ENCODE results near the gene MYCBPAP. TPM values are rescaled to one million over a fixed set of nuclear protein-coding genes. Genes with fewer than 3 reads are reported as not detected.

Gene MYCBPAP
- total and polyA plus RNA-seq, 11 donors: 0.29 to 2.4 (median 0.76) TPM; not detected in 1

- Histone ChIP-seq H3K27me3 (peaks cover 0 to 2% (median 0%) of the 10 kb centered on the region in 9 donors), H3K4me3 (peak overlapping the region; percentile 27 to 86 (median 64)), H3K9me3 (no peaks in the 10 kb centered on the region), H3K4me1 (peaks cover 0 to 42% (median 21%) of the 10 kb centered on the region in 12 donors), H3K27ac (peak overlapping the region in 11 of 12 donors; percentile 56 to 89 (median 82)), H3K36me3 (peaks cover 0 to 14% (median 0%) of the 10 kb centered on the region in 9 donors)
- TF ChIP-seq POLR2A (IDR thresholded peaks at IDR 0.05) (peak in 1 of 2 donors; percentile 86), CTCF (IDR thresholded peaks at IDR 0.05) (peak in 6 of 12 donors; percentile 12 to 50 (median 33))
- DNase-seq (peak; percentile 88 to 96 (median 89)), ATAC-seq (peak; percentile 65 to 93 (median 90))
- 2 to 8% (median 3%) methylated on average over 23 to 82 of the region's 82 CpGs for WGBS, 4 donors
- intact Hi-C loops (cut with DNase I): loop anchor here (2.0 to 10.0 kb wide), 8 partner anchors 55 to 423 kb away; no protein-coding TSS in a partner anchor
These were observed 33.8 kb downstream of the MYCBPAP start for GRCh38 chr17:50541716-50542688.

GRCh38 chr17:50542795-50543774 is 34.8 kb downstream of the MYCBPAP start:
- peak overlapping the region in 4 of 12 donors; percentile 55 to 86 (median 63) for H3K4me3 ChIP-seq
- H3K27me3 ChIP-seq: peaks cover 0 to 2% (median 0%) of the 10 kb centered on the region in 9 donors
- intact Hi-C loops (cut with DNase I): loop anchor here (2.0 to 10.0 kb wide), 8 partner anchors 56 to 422 kb away; no protein-coding TSS in a partner anchor
- TF ChIP-seq POLR2A (IDR thresholded peaks at IDR 0.05) (no peak), CTCF (IDR thresholded peaks at IDR 0.05) (no peak)
- no peaks in the 10 kb centered on the region for H3K9me3 ChIP-seq
- 66 to 84% (median 80%) methylated on average over 16 of the region's 16 CpGs for WGBS, 4 donors
- peak overlapping the region in 9 of 12 donors; percentile 56 to 89 (median 86) for H3K27ac ChIP-seq
- peaks cover 0 to 12% (median 0%) of the 10 kb centered on the region in 9 donors for H3K36me3 ChIP-seq
- peak in 2 of 4 donors; percentile 15 to 19 for ATAC-seq
- DNase-seq: peak in 1 of 5 donors; percentile 68
- H3K4me1 ChIP-seq: peaks cover 0 to 51% (median 29%) of the 10 kb centered on the region in 12 donors

- 64 to 74% (median 71%) methylated on average over 7 of the region's 7 CpGs for WGBS, 4 donors
- Histone ChIP-seq H3K36me3 (peaks cover 0 to 6% (median 0%) of the 10 kb centered on the region in 9 donors), H3K4me3 (no peak overlapping the region), H3K27ac (no peak overlapping the region), H3K4me1 (peaks cover 0 to 46% (median 29%) of the 10 kb centered on the region in 12 donors), H3K9me3 (no peaks in the 10 kb centered on the region), H3K27me3 (peaks cover 0 to 2% (median 0%) of the 10 kb centered on the region in 9 donors)
- intact Hi-C loops (cut with DNase I): loop anchor here in 9 of 10 donors (5.0 to 10.0 kb wide), 7 partner anchors 57 to 420 kb away; no protein-coding TSS in a partner anchor
- TF ChIP-seq CTCF (IDR thresholded peaks at IDR 0.05): no peak
- TF ChIP-seq POLR2A (IDR thresholded peaks at IDR 0.05): no peak
- no peak for DNase-seq
- ATAC-seq: no peak
These were observed 36.3 kb downstream of the MYCBPAP start for GRCh38 chr17:50544516-50544915.
